Neural cell (in vitro differentiated cells): ENCODE results near the gene RHOC. TPM values are rescaled to one million over a fixed set of nuclear protein-coding genes. Genes with fewer than 3 reads are reported as not detected.

Experiments used
- H2AFZ ChIP-seq: fragments of 200-600, 300-800 bp; sonication (generic), shearing (Covaris generic); 2 replicates; pipeline ENCODE4 v1.6.0; 2014; ENCODE audit warnings: low read depth, mild to moderate bottlenecking, antibody characterized with exemption, low read length, moderate library complexity
- H3F3A ChIP-seq: fragments of 200-600 bp; shearing (Covaris generic); 2 replicates; pipeline ENCODE4 v1.6.1; 2016; ENCODE audit warnings: mild to moderate bottlenecking, moderate library complexity, mixed read lengths, antibody characterized with exemption, low read length; ENCODE audit not compliant: insufficient read depth, poor library complexity, severe bottlenecking
- H3K27ac ChIP-seq: fragments of 200-600, 300-800 bp; sonication (generic), shearing (Covaris generic); 2 replicates; pipeline ENCODE4 v1.5.1; 2014; ENCODE audit warnings: mild to moderate bottlenecking, low read length, moderate library complexity
- H3K27me3 ChIP-seq: fragments of 300-800, 200-600 bp; sonication (generic), shearing (Covaris generic); 2 replicates; pipeline ENCODE4 v1.6.0; 2014; ENCODE audit warnings: mild to moderate bottlenecking, low read depth, low read length, moderate library complexity; ENCODE audit not compliant: insufficient read depth
- H3K36me3 ChIP-seq: fragments of 300-800, 200-600 bp; sonication (generic), shearing (Covaris generic); 2 replicates; pipeline ENCODE4 v1.5.1; 2014; ENCODE audit warnings: mild to moderate bottlenecking, antibody characterized with exemption, low read length, moderate library complexity; ENCODE audit not compliant: insufficient read depth
- H3K4me2 ChIP-seq: fragments of 300-800, 200-600 bp; sonication (generic), shearing (Covaris generic); 2 replicates; pipeline ENCODE4 v1.6.0; 2014; ENCODE audit warnings: mild to moderate bottlenecking, low read length
- H3K4me3 ChIP-seq: fragments of 300-800, 200-600 bp; sonication (generic), shearing (Covaris generic); 2 replicates; pipeline ENCODE4 v1.5.1; 2014; ENCODE audit warnings: mild to moderate bottlenecking, low read length, moderate library complexity
- H3K79me2 ChIP-seq: fragments of 200-600 bp; shearing (Covaris generic); replicated peaks from 2 replicates; pipeline ENCODE4 v1.6.0; 2014; ENCODE audit warnings: mild to moderate bottlenecking, low read length, moderate library complexity; ENCODE audit not compliant: insufficient read depth
- H3K9ac ChIP-seq: fragments of 300-800, 200-600 bp; sonication (generic), shearing (Covaris generic); 2 replicates; pipeline ENCODE4 v1.6.1; 2016; ENCODE audit warnings: mild to moderate bottlenecking, low read length, mixed read lengths
- H3K9me2 ChIP-seq: fragments of 200-600 bp; shearing (Covaris generic); 2 replicates; pipeline ENCODE4 v1.6.1; 2016; ENCODE audit warnings: mild to moderate bottlenecking, low read length, mixed read lengths; ENCODE audit not compliant: insufficient read depth
- H3K9me3 ChIP-seq: fragments of 200-600, 300-800 bp; sonication (generic), shearing (Covaris generic); 2 replicates; pipeline ENCODE4 v1.6.1; 2016; ENCODE audit warnings: mild to moderate bottlenecking, mixed run types, low read length, moderate library complexity, mixed read lengths
- H4K20me1 ChIP-seq: fragments of 200-600 bp; shearing (Covaris generic); 2 replicates; pipeline ENCODE4 v1.6.1; 2016; ENCODE audit warnings: mild to moderate bottlenecking, mixed run types; ENCODE audit not compliant: insufficient read depth
- EP300 ChIP-seq: fragments of 450-650 bp; conservative IDR thresholded peaks from 2 replicates; pipeline ENCODE4 v1.6.1; 2014; ENCODE audit warnings: antibody characterized with exemption, mild to moderate bottlenecking, moderate library complexity; ENCODE audit not compliant: poor library complexity, severe bottlenecking
- EZH2 ChIP-seq: fragments of 200-600, 300-800 bp; shearing (Covaris generic), sonication (generic); IDR thresholded peaks from 2 replicates; pipeline ENCODE4 v1.6.1; 2014; ENCODE audit warnings: antibody characterized with exemption, low read length, borderline replicate concordance, mild to moderate bottlenecking; ENCODE audit not compliant: insufficient read depth, poor library complexity, severe bottlenecking
- MXI1 ChIP-seq: fragments of 450-650 bp; conservative IDR thresholded peaks from 2 replicates; pipeline ENCODE4 v1.6.1; 2014; ENCODE audit warnings: antibody characterized with exemption, mild to moderate bottlenecking; ENCODE audit not compliant: poor library complexity, severe bottlenecking
- POLR2AphosphoS5 ChIP-seq: IDR thresholded peaks from 2 replicates; pipeline ENCODE4 v1.6.1; 2012
- RAD21 ChIP-seq: fragments of 450-650 bp; conservative IDR thresholded peaks from 2 replicates; pipeline ENCODE4 v1.6.1; 2014; ENCODE audit warnings: antibody characterized with exemption, mild to moderate bottlenecking, moderate library complexity
- SMC3 ChIP-seq: fragments of 450-650 bp; conservative IDR thresholded peaks from 2 replicates; pipeline ENCODE4 v1.6.1; 2014; ENCODE audit warnings: antibody characterized with exemption, mild to moderate bottlenecking, moderate library complexity; ENCODE audit not compliant: poor library complexity
- TAF1 ChIP-seq: IDR thresholded peaks from 2 replicates; pipeline ENCODE4 v1.6.1; 2012; ENCODE audit warnings: low read depth
- polyA plus RNA-seq: library from polyadenylated mRNA; depleted of rRNA; stranded (reverse); fragments of >200 nt; gene quantifications from 2 replicates; pipeline ENCODE4 v1.2.3, GENCODE V29; 2014
- TF ChIP-seq, protein P1 (sequence below): IDR thresholded peaks from 2 replicates; pipeline ENCODE4 v1.6.1; 2012; ENCODE audit warnings: borderline replicate concordance
- TF ChIP-seq, protein P2 (sequence below): fragments of 450-650 bp; IDR thresholded peaks from 2 replicates; pipeline ENCODE4 v1.5.1; 2014; ENCODE audit warnings: antibody characterized with exemption, mild to moderate bottlenecking, moderate library complexity; ENCODE audit not compliant: poor library complexity, severe bottlenecking

Gene RHOC
- polyA plus RNA-seq, 1 donor from 2014 or later, result 5.0 TPM

DNA sequence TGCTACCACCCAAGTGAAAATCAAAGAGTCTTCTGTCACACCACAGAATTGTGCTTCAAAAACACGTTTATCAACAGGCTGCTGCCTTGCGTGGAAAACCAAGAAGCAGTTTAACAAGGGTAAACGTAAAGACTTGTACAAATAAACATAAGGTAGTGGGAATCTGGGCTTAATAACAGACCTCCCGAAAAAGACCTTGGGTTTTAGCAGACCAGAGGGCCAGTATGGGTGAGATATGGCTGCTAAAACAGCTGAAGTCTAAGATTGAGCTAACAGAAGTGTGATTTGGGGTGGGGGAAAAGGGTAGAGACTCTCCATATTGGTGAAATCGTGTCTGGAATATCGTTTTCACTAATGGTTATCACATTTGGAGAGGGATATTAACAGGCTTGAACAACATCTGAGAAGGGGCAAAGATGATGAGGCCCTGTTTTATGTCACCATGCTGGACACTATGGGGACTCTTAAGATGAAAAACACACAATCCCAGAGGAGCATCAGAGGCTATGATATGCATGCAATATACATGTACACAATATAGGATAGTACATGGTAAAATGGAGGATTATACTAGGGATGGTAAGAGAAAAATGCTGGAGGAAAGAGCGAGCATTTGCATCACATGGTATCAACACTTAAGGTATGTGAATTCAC lies 31.1 kb downstream of the RHOC start:
- TF ChIP-seq RAD21 (no peak), POLR2AphosphoS5 (no peak), MXI1 (no peak), EP300 (no peak), EZH2 (no peak)
- TF ChIP-seq, protein P1, sequence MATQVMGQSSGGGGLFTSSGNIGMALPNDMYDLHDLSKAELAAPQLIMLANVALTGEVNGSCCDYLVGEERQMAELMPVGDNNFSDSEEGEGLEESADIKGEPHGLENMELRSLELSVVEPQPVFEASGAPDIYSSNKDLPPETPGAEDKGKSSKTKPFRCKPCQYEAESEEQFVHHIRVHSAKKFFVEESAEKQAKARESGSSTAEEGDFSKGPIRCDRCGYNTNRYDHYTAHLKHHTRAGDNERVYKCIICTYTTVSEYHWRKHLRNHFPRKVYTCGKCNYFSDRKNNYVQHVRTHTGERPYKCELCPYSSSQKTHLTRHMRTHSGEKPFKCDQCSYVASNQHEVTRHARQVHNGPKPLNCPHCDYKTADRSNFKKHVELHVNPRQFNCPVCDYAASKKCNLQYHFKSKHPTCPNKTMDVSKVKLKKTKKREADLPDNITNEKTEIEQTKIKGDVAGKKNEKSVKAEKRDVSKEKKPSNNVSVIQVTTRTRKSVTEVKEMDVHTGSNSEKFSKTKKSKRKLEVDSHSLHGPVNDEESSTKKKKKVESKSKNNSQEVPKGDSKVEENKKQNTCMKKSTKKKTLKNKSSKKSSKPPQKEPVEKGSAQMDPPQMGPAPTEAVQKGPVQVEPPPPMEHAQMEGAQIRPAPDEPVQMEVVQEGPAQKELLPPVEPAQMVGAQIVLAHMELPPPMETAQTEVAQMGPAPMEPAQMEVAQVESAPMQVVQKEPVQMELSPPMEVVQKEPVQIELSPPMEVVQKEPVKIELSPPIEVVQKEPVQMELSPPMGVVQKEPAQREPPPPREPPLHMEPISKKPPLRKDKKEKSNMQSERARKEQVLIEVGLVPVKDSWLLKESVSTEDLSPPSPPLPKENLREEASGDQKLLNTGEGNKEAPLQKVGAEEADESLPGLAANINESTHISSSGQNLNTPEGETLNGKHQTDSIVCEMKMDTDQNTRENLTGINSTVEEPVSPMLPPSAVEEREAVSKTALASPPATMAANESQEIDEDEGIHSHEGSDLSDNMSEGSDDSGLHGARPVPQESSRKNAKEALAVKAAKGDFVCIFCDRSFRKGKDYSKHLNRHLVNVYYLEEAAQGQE, result no peak
- Histone ChIP-seq H4K20me1 (no peaks in the 10 kb centered on the region), H3K9me2 (no peaks in the 10 kb centered on the region), H3K9ac (peak overlapping the region; percentile 61), H3K27ac (no peak overlapping the region), H3F3A (no peaks in the 10 kb centered on the region), H3K27me3 (no peaks in the 10 kb centered on the region), H3K9me3 (no peaks in the 10 kb centered on the region), H3K36me3 (peaks cover 5% of the 10 kb centered on the region), H3K79me2 (no peaks in the 10 kb centered on the region), H2AFZ (no peak overlapping the region), H3K4me2 (peak overlapping the region; percentile 33), H3K4me3 (peak overlapping the region; percentile 74)

DNA sequence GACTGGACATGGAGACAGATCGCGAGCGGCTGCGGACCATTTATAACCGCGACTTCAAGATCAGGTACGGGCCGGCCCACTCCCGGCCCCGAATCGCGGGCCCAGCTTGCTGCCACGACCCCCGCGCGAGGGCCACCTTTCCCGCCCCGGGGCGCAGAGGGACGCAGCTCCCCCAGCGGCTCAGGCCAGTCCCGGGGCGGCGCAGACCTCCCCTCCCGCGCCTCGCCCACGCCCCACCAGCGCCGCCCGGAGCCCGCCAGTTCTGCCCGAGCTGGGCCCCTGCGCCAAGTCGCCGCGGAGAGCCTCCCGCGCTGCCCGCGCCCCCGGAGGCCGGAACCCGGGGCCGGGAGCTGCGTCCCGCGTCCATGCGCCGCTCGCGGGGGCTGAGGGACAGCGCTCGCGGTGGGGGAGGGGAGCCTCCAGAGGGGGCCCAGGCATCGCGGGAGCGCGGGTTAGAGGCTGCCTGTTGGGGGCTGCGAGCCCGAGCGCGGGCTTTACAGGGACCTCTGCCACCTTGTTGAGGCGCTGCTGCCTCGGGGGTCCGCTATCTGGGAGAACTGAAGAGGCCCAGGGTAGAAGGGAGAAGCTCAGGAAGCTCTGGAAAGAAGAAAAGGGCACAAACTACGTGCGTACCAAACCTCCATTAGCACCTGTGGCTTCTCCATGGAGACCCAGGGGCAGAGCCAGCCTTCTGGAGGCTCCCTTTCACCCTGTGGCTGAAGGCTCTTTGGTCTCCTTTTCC lies 31.8 kb downstream of the RHOC start:
- H3K9ac ChIP-seq, result peak overlapping the region; percentile 61
- peak; percentile 12 for TF ChIP-seq SMC3
- no peak for TF ChIP-seq TAF1
- peak; percentile 39 for TF ChIP-seq MXI1
- no peak for TF ChIP-seq POLR2AphosphoS5
- TF ChIP-seq, protein P2, sequence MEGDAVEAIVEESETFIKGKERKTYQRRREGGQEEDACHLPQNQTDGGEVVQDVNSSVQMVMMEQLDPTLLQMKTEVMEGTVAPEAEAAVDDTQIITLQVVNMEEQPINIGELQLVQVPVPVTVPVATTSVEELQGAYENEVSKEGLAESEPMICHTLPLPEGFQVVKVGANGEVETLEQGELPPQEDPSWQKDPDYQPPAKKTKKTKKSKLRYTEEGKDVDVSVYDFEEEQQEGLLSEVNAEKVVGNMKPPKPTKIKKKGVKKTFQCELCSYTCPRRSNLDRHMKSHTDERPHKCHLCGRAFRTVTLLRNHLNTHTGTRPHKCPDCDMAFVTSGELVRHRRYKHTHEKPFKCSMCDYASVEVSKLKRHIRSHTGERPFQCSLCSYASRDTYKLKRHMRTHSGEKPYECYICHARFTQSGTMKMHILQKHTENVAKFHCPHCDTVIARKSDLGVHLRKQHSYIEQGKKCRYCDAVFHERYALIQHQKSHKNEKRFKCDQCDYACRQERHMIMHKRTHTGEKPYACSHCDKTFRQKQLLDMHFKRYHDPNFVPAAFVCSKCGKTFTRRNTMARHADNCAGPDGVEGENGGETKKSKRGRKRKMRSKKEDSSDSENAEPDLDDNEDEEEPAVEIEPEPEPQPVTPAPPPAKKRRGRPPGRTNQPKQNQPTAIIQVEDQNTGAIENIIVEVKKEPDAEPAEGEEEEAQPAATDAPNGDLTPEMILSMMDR, result peak; percentile 33
- TF ChIP-seq EP300, result no peak
- TF ChIP-seq RAD21, result no peak
- no peak for TF ChIP-seq EZH2
- TF ChIP-seq, protein P1, result no peak
- H3K27ac ChIP-seq, result no peak overlapping the region
- H3K9me2 ChIP-seq, result no peaks in the 10 kb centered on the region
- no peaks in the 10 kb centered on the region for H4K20me1 ChIP-seq
- H3K4me3 ChIP-seq, result peak overlapping the region; percentile 74
- peak overlapping the region; percentile 11 for H2AFZ ChIP-seq
- H3K36me3 ChIP-seq, result peaks cover 5% of the 10 kb centered on the region
- H3K4me2 ChIP-seq, result peak overlapping the region; percentile 52
- H3K79me2 ChIP-seq, result no peaks in the 10 kb centered on the region
- no peaks in the 10 kb centered on the region for H3K9me3 ChIP-seq
- H3F3A ChIP-seq, result no peaks in the 10 kb centered on the region
- no peaks in the 10 kb centered on the region for H3K27me3 ChIP-seq
